Stimulated activated naive CD8-positive, alpha-beta T cell treated with anti-CD3 and anti-CD28 coated beads, Interleukin-15, Interleukin-2, amounts not matched to agents 100 ng/mL and 50 ng/mL, for 24 hours (primary cell): ENCODE measurements around the gene RHEB.
A peak's percentile ranks its signal among the peaks of the same experiment; 100 is the strongest.

ENCODE experiments used
- H3K27ac Mint-ChIP-seq: one replicate; pipeline ENCODE4 v1.8.0; 2021; ENCODE audit warnings: mild to moderate bottlenecking, mixed read lengths
- H3K27me3 Mint-ChIP-seq: one replicate; pipeline ENCODE4 v1.8.0; 2021; ENCODE audit warnings: mixed read lengths
- H3K36me3 Mint-ChIP-seq: one replicate; pipeline ENCODE4 v1.8.0; 2021; ENCODE audit warnings: low read depth, mixed read lengths
- H3K4me1 Mint-ChIP-seq: one replicate; pipeline ENCODE4 v1.8.0; 2021; ENCODE audit warnings: low read depth, mixed read lengths
- H3K4me3 Mint-ChIP-seq: one replicate; pipeline ENCODE4 v1.8.0; 2021; ENCODE audit warnings: mild to moderate bottlenecking, mixed read lengths
- H3K9me3 Mint-ChIP-seq: one replicate; pipeline ENCODE4 v1.8.0; 2021; ENCODE audit warnings: mixed read lengths

RHEB gene

DNA sequence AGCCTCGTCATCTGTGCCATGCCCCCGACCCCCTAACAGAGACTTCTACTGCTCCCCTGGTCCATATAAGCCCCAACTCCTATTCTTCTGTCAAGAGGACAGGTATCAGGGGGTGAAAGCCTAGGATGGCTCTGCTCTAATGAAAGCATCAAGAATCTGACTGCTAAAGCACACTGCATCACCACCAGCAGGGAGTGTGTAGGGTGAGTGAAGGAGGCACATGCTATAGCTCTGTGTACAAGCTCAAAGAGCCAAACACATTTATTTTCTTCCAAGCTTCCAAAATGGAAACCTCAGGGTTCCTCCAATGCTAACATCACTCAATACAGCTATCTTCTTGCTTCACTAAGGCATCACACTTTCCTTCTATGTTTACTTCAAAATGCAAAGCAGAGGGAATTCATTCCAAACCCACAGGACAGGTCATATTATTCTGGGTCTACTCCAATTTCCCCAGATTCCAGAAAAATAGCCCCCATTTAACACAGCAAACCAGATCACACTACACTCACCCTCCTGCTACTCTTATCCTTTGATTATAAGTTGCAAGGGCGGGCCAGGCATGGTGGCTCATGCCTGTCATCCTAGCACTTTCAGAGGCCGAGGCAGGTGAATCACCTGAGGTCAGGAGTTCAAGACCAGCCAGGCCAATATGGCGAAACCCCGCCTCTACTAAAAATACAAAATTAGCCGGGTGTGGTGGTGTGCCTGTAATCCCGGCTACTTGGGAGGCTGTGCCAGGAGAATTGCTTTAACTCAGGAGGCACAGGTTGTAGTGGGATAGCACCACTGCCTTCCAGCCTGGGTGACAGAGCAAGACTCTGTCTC is 36.6 kb downstream of the RHEB start:
- no peaks in the 10 kb centered on the region for H3K27me3 Mint-ChIP-seq
- peaks cover 78% of the 10 kb centered on the region for H3K36me3 Mint-ChIP-seq
- H3K4me1 Mint-ChIP-seq, result peaks cover 18% of the 10 kb centered on the region
- H3K27ac Mint-ChIP-seq, result no peak overlapping the region
- no peaks in the 10 kb centered on the region for H3K9me3 Mint-ChIP-seq
- H3K4me3 Mint-ChIP-seq, result no peak overlapping the region

DNA sequence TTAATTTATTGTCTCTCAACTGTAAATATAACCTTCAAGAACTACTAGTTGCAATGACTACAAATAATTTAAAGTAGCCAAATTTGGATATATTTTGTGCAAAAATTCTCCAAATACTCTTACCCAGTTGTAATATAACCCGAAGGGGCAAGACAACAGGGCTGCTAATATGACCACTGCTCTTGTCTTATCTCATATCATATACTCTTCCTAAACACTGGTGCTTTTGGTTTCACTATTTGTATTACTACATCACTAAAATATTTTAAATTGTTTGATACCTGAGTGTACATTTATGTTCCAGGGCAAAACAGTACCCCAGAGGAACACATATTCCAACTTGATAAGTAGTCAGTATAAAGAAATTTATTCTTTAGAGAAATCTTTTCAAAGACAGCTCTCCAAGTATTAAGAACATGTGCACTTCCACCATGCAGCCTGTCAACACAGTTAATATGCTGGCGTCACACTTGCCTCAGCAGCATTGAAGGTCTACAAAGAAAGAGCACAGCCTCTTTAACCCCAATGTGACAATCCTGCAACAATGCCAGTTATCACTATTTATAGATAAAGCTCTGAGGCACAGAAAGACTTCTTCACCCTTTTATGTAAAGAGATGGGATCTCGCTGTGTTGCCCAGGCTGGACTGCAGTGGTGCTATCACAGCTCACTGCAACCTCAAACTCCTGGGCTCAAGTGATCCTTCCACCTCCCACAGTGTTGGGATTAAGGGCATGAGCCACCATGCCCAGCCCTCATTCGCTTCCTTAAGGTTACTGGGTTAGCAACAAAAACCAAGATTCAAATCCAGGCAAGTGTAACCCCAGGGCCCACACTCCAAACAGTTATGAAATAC is 37.8 kb downstream of the RHEB start:
- Mint-ChIP-seq H3K4me3 (no peak overlapping the region), H3K27me3 (no peaks in the 10 kb centered on the region), H3K9me3 (no peaks in the 10 kb centered on the region), H3K27ac (no peak overlapping the region), H3K36me3 (peaks cover 74% of the 10 kb centered on the region), H3K4me1 (peaks cover 18% of the 10 kb centered on the region)

- peaks cover 10% of the 10 kb centered on the region for H3K4me1 Mint-ChIP-seq
- no peaks in the 10 kb centered on the region for H3K27me3 Mint-ChIP-seq
- no peak overlapping the region for H3K4me3 Mint-ChIP-seq
- no peak overlapping the region for H3K27ac Mint-ChIP-seq
- H3K9me3 Mint-ChIP-seq, result no peaks in the 10 kb centered on the region
- peaks cover 65% of the 10 kb centered on the region for H3K36me3 Mint-ChIP-seq
Measured at GRCh38 chr7:151477867-151478266, 41.8 kb downstream of the RHEB start.

GRCh38 chr7:151472644-151473380 is 46.9 kb downstream of the RHEB start:
- H3K9me3 Mint-ChIP-seq, result no peaks in the 10 kb centered on the region
- H3K27me3 Mint-ChIP-seq, result no peaks in the 10 kb centered on the region
- H3K4me3 Mint-ChIP-seq, result peak overlapping the region; percentile 37
- peak overlapping the region; percentile 72 for H3K27ac Mint-ChIP-seq
- H3K36me3 Mint-ChIP-seq, result peaks cover 74% of the 10 kb centered on the region
- peaks cover 42% of the 10 kb centered on the region for H3K4me1 Mint-ChIP-seq

DNA sequence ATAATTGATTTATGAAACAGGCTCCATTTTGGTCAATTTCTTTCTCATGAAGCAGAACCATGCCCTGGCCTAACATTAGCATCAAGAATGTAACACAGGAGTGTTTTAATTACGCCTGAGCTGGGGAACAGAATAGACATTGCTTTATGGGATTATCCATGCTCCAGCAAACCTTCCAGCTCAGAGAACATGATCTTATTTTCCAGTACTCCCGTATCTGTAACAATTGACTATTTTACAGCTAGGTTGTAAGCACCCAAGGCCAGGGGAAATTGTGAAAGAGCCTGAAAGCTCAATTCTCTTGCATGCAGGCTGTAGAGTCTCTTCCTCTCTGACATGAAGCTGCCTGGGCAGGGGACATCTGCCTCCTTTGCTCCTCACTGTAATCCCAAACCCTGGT is 49.0 kb downstream of the RHEB start:
- peaks cover 76% of the 10 kb centered on the region for H3K36me3 Mint-ChIP-seq
- no peaks in the 10 kb centered on the region for H3K27me3 Mint-ChIP-seq
- H3K4me3 Mint-ChIP-seq, result no peak overlapping the region
- peaks cover 42% of the 10 kb centered on the region for H3K4me1 Mint-ChIP-seq
- H3K27ac Mint-ChIP-seq, result no peak overlapping the region
- no peaks in the 10 kb centered on the region for H3K9me3 Mint-ChIP-seq

DNA sequence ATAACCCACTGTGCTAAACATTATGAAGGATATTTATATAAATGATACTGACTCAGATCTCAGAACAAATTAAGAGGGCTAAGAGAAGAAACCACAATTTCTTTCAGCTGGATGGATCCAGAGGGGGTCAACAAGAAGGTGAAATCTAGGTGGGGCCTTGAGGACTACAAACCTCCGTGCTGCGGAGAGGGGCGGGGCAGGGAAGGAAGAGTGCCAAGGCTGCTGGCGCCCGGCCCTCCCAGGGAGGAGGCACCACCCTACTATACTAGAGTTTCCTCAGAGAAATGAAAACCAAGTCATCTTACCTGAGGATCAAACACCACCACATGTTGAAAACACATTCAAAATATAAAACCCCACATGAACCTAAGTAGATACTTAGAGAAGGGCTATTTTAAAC is 50.4 kb downstream of the RHEB start:
- Mint-ChIP-seq H3K27ac (no peak overlapping the region), H3K4me3 (no peak overlapping the region), H3K4me1 (peaks cover 42% of the 10 kb centered on the region), H3K27me3 (no peaks in the 10 kb centered on the region), H3K36me3 (peaks cover 87% of the 10 kb centered on the region), H3K9me3 (peaks cover under 1% of the 10 kb centered on the region)

- Mint-ChIP-seq H3K9me3 (peaks cover 9% of the 10 kb centered on the region), H3K27ac (peak overlapping the region; percentile 50), H3K4me3 (no peak overlapping the region), H3K4me1 (peaks cover 38% of the 10 kb centered on the region), H3K36me3 (peaks cover 87% of the 10 kb centered on the region), H3K27me3 (no peaks in the 10 kb centered on the region)
Measured at GRCh38 chr7:151468217-151469018, 51.3 kb downstream of the RHEB start.

GRCh38 chr7:151465169-151465568 is 54.5 kb downstream of the RHEB start:
- no peak overlapping the region for H3K27ac Mint-ChIP-seq
- peaks cover 67% of the 10 kb centered on the region for H3K36me3 Mint-ChIP-seq

GRCh38 chr7:151462306-151462779 is 57.4 kb downstream of the RHEB start:
- Mint-ChIP-seq H3K27me3 (peaks cover 9% of the 10 kb centered on the region), H3K36me3 (peaks cover 39% of the 10 kb centered on the region), H3K27ac (no peak overlapping the region), H3K4me3 (no peak overlapping the region), H3K4me1 (no peaks in the 10 kb centered on the region), H3K9me3 (peaks cover 14% of the 10 kb centered on the region)

More at GRCh38 chr7:151465169-151465568, 54.5 kb downstream of the RHEB start:
- Mint-ChIP-seq H3K4me1 (peaks cover 8% of the 10 kb centered on the region), H3K27me3 (peaks cover 6% of the 10 kb centered on the region), H3K4me3 (no peak overlapping the region), H3K9me3 (peaks cover 14% of the 10 kb centered on the region)

DNA sequence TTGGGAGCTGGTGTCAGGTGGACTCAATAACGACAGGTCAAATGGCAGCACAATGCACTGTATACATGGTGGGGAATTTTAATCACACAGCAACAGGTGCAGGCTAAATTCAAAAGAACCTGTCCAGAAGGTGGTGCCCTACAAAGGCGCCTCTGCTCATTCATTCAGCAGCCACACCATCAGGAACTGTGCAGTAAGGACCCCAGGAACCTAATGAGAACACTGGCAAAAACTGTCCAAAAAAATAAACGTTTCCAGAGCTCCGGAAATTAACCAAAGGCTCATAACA is 57.8 kb downstream of the RHEB start:
- Mint-ChIP-seq H3K9me3 (peaks cover 14% of the 10 kb centered on the region), H3K4me1 (no peaks in the 10 kb centered on the region), H3K36me3 (peaks cover 35% of the 10 kb centered on the region), H3K27ac (no peak overlapping the region), H3K27me3 (peaks cover 9% of the 10 kb centered on the region), H3K4me3 (no peak overlapping the region)

DNA sequence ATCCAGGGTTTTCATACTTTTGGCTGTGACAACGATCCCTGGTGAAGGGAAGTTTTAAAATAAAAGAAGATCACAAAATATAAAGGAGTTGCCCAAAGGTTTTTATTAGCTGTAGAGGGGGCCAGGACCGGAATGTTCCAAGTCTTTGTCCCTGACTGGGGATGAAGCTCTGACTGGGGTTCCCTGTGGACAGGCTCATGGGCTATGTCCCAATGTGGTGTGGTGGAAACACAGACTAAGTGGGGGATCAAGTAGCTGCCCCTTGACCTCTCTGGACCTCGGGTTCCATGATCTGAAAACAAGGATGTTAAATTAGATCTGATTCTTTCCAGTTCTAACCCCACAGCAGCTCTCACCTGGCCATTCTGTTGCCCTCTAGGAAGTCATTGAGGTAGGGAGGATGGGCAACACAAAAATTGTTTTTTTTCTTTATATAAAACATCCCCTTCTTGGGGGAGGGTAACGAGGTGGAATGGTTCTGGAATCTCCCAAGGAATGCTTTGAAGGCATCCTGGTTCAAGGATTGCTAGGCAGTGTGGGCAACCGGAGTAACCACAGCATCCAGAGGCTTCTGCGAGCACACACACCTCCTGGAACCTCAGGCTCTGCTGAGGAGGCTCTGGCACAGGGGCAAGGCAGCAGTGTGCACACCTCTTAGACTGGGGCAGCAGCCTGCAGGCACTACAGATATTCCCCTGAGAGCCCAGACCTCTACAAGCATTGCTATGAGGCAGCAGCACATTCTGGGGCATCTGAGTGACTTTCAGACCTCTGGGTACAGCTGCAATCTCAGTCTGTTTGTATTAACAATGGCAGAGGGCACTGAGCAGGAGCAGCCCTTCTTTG is 58.4 kb downstream of the RHEB start:
- Mint-ChIP-seq H3K4me3 (no peak overlapping the region), H3K27me3 (peaks cover 9% of the 10 kb centered on the region), H3K4me1 (no peaks in the 10 kb centered on the region), H3K9me3 (peaks cover 14% of the 10 kb centered on the region), H3K36me3 (peaks cover 33% of the 10 kb centered on the region), H3K27ac (no peak overlapping the region)

DNA sequence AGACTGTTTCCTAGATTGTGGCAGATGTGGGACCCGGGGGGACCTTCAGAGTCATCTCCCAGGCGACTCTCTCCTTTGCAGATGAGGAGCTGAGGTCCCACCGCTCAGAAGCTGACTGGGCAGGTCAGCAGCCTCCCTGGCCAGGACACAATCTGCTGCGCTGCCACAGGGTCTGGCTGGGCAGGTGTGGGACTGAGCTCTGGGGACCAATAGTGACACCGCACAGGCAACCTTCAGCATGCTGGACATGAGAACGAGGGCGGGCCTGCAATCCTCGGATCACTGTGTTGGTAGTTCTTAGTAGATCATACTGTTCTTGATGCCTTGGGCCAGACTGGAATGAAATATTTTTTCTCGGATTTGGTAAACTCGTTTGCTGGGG is 59.2 kb downstream of the RHEB start:
- Mint-ChIP-seq H3K27ac (no peak overlapping the region), H3K9me3 (peaks cover 14% of the 10 kb centered on the region), H3K4me3 (no peak overlapping the region), H3K36me3 (peaks cover 25% of the 10 kb centered on the region), H3K27me3 (peaks cover 9% of the 10 kb centered on the region), H3K4me1 (no peaks in the 10 kb centered on the region)

DNA sequence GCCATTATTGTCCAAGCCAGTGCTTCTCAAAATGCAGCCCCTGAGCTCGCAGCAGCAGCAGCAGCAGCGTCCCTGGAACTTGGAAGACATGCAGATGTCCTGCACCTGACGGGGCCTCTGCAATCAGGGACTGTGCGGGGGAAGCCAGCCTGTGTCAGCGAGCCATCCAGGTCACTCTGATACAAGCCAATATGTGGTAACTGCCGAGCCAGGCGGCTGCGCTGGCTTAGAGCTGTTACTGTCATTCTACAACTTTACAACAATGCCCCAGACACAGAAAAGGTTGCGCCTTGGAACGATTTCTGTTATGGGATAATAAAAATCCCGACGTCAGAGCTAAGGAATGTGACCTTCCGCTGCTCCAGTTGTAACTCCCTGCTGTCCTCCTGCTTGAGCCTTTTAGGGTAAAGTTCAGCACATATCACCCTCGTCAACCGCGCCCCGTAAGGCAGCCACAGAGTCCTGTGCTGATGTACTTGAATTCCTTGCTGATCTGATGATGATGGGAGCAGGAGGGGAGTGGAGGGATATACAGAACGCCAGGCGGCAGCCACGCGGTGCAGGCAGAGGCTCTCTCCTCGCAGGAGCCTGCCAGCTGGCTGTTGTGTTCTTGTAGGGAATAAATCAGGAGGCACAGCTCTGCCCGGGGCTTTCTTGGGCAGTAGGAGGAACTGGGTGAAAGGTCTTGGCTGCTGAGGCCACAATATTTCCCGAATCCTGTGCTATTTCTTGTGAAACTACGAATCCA is 59.8 kb downstream of the RHEB start:
- H3K4me1 Mint-ChIP-seq, result no peaks in the 10 kb centered on the region
- H3K4me3 Mint-ChIP-seq, result no peak overlapping the region
- H3K36me3 Mint-ChIP-seq, result peaks cover 19% of the 10 kb centered on the region
- H3K27me3 Mint-ChIP-seq, result peaks cover 9% of the 10 kb centered on the region
- peaks cover 14% of the 10 kb centered on the region for H3K9me3 Mint-ChIP-seq
- no peak overlapping the region for H3K27ac Mint-ChIP-seq
